Muscle of back (tissue), 11 donors: ENCODE measurements around the gene CPNE6. TPM values are rescaled to one million over a fixed set of nuclear protein-coding genes. Genes with fewer than 3 reads are reported as not detected.
"Not testable (repeated sequence)": the region's sequence is repeated elsewhere in the genome, so short reads cannot be mapped to it uniquely, and the experiment has no call there.

ENCODE experiments used
- DNase-seq, 3 donors: peaks; one replicate each; pipeline versions ENCODE4 v3.0.0 to v3.0.0-alpha.2; 2013
- polyA plus RNA-seq, 10 donors: library from polyadenylated mRNA; unstranded; fragments of 120-200 nt; gene quantifications; one replicate each; pipeline ENCODE4 v1.2.1, GENCODE V29; 2013; ENCODE audit not compliant: insufficient read length in 10 of 10

The CPNE6 gene
- polyA plus RNA-seq, 10 donors: 0.07 TPM; not detected in 9

- DNase-seq: no peak
These were observed 32.1 kb downstream of the CPNE6 start for GRCh38 chr14:24103451-24103850.

- not testable (repeated sequence) for DNase-seq
These were observed 34.4 kb downstream of the CPNE6 start for GRCh38 chr14:24105609-24106239.

- DNase-seq: no peak
These were observed 35.4 kb downstream of the CPNE6 start for GRCh38 chr14:24106672-24107271.

- no peak for DNase-seq
These were observed 37.0 kb downstream of the CPNE6 start for GRCh38 chr14:24108336-24108874.

GRCh38 chr14:24110060-24110459 lies 38.7 kb downstream of the CPNE6 start:
- no peak for DNase-seq

- no peak for DNase-seq
These were observed 39.2 kb downstream of the CPNE6 start for GRCh38 chr14:24110523-24110922.

- DNase-seq: no peak
These were observed 42.0 kb downstream of the CPNE6 start for GRCh38 chr14:24113379-24113800.

GRCh38 chr14:24113801-24114531 lies 42.6 kb downstream of the CPNE6 start:
- DNase-seq: peak; percentile 87 to 95 (median 89)

GRCh38 chr14:24114532-24115421 lies 43.4 kb downstream of the CPNE6 start, which contains the start of the genes DCAF11 and NRL:
DCAF11 (plus strand) TSS chr14:24114777; CDS start chr14:24115595, 818 bp downstream.
NRL (minus strand) TSS chr14:24114949; CDS start chr14:24082848, 32,101 bp downstream.
- DNase-seq: peak; percentile 99 to 100 (median 100)

- DNase-seq: no peak
These were observed 44.2 kb downstream of the CPNE6 start for GRCh38 chr14:24115422-24116127.

GRCh38 chr14:24116128-24116814 lies 44.9 kb downstream of the CPNE6 start:
- DNase-seq: no peak

- DNase-seq: no peak
These were observed 45.8 kb downstream of the CPNE6 start for GRCh38 chr14:24117179-24117578.

GRCh38 chr14:24119691-24120090 lies 48.3 kb downstream of the CPNE6 start:
- DNase-seq: no peak

- DNase-seq: no peak
These were observed 49.8 kb downstream of the CPNE6 start for GRCh38 chr14:24121210-24121609.

- DNase-seq: no peak
These were observed 51.1 kb downstream of the CPNE6 start for GRCh38 chr14:24122416-24122815.

- DNase-seq: no peak
These were observed 51.5 kb downstream of the CPNE6 start for GRCh38 chr14:24122898-24123297.

GRCh38 chr14:24123424-24124417 lies 52.4 kb downstream of the CPNE6 start:
- no peak for DNase-seq

- no peak for DNase-seq
These were observed 55.6 kb downstream of the CPNE6 start for GRCh38 chr14:24126939-24127338.

GRCh38 chr14:24127673-24128072 lies 56.3 kb downstream of the CPNE6 start:
- no peak for DNase-seq
